ENCODE results near the gene EID2.

GRCh38 chr19:39532233-39533002, 7.5 kb downstream of the EID2 start, which contains the start of gene EID2B:
- TF ChIP-seq CTCF (IDR thresholded peaks at IDR 0.05; ENCODE audit: low read depth, low read length, poor library complexity, severe bottlenecking) = peak; percentile 90
- no peak for TF ChIP-seq EZH2phosphoT487 (IDR thresholded peaks at IDR 0.05; ENCODE audit: borderline replicate concordance, low read length)
